Measurements from ENCODE around the gene OSBPL8.

DNA sequence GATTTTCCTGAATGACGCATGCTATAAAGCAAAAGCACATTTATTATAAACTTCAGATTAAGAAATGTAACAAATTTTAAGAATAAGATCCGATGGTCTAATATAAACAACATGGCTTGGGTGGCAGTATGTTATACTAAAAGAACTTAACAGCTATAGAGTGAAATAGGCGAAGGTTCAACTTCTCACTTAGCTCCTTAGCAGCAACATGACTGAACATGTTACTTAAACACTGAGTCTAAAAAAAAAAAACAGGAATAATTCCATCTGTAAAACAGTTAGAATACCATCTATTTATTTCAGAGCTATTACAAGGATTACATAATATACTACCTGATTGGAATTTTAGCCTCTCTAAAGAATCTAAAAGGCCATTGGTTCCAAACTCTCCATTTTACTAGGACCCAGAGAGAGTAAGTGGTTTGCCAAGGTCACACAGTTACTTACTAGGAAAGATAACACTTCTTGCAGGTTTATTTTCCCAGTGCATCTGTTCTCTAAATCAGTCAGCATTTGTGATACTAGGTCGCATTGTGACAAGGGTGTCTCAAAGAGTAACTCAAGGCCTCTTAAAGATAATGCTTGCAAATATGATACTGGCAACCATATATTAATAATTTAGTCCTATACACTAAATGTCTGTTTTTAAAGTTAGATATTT, 14.8 kb downstream of the OSBPL8 start:
- no peak for TF ChIP-seq POLR2A (IDR thresholded peaks at IDR 0.05)
- TF ChIP-seq, protein P1, sequence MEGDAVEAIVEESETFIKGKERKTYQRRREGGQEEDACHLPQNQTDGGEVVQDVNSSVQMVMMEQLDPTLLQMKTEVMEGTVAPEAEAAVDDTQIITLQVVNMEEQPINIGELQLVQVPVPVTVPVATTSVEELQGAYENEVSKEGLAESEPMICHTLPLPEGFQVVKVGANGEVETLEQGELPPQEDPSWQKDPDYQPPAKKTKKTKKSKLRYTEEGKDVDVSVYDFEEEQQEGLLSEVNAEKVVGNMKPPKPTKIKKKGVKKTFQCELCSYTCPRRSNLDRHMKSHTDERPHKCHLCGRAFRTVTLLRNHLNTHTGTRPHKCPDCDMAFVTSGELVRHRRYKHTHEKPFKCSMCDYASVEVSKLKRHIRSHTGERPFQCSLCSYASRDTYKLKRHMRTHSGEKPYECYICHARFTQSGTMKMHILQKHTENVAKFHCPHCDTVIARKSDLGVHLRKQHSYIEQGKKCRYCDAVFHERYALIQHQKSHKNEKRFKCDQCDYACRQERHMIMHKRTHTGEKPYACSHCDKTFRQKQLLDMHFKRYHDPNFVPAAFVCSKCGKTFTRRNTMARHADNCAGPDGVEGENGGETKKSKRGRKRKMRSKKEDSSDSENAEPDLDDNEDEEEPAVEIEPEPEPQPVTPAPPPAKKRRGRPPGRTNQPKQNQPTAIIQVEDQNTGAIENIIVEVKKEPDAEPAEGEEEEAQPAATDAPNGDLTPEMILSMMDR (IDR thresholded peaks at IDR 0.05): no peak
- no peak for TF ChIP-seq EP300 (IDR thresholded peaks at IDR 0.05; ENCODE audit: low read depth)

Data from transverse colon (tissue), 3 donors.